HEK293 (cell line): Measurements from ENCODE around the gene SMPX.

Experiments used
- PRDM1 ChIP-seq: fragments of 450-650 bp; formaldehyde crosslinking; IDR thresholded peaks from 2 replicates; pipeline ENCODE4; 2016; ENCODE audit warnings: missing biosample characterization, missing genetic modification characterization
- RBAK ChIP-seq: fragments of 450-650 bp; formaldehyde crosslinking; IDR thresholded peaks from 2 replicates; pipeline ENCODE4 v1.5.1; 2016; ENCODE audit warnings: missing biosample characterization, missing genetic modification characterization
- SP2 ChIP-seq: fragments of 450-650 bp; formaldehyde crosslinking; IDR thresholded peaks from 2 replicates; pipeline ENCODE4 v1.5.1; 2016; ENCODE audit warnings: missing biosample characterization, missing genetic modification characterization
- ZBTB20 ChIP-seq: fragments of 450-650 bp; formaldehyde crosslinking; IDR thresholded peaks from 2 replicates; pipeline ENCODE4 v1.5.1; 2016; ENCODE audit warnings: missing biosample characterization, missing genetic modification characterization
- ZBTB21 ChIP-seq: fragments of 450-650 bp; formaldehyde crosslinking; IDR thresholded peaks from 2 replicates; pipeline ENCODE4 v1.5.1; 2017; ENCODE audit warnings: missing biosample characterization, missing genetic modification characterization
- ZNF184 ChIP-seq: fragments of 450-650 bp; IDR thresholded peaks from 2 replicates; pipeline ENCODE4 v1.5.1; 2018; ENCODE audit warnings: missing biosample characterization, mild to moderate bottlenecking, missing genetic modification characterization
- ZNF707 ChIP-seq: fragments of 450-650 bp; formaldehyde crosslinking; IDR thresholded peaks from 2 replicates; pipeline ENCODE4 v1.5.1; 2016; ENCODE audit warnings: missing biosample characterization, missing genetic modification characterization
- ZNF837 ChIP-seq: fragments of 450-650 bp; formaldehyde crosslinking; IDR thresholded peaks from 2 replicates; pipeline ENCODE4 v1.5.1; 2016; ENCODE audit warnings: missing biosample characterization, missing genetic modification characterization
- TF ChIP-seq, protein P1 (sequence below): fragments of 450-650 bp; formaldehyde crosslinking; IDR thresholded peaks from 2 replicates; pipeline ENCODE4 v1.5.1; 2016; ENCODE audit warnings: missing biosample characterization, missing genetic modification characterization
- TF ChIP-seq, protein P2 (sequence below): fragments of 450-650 bp; formaldehyde crosslinking; IDR thresholded peaks from 2 replicates; pipeline ENCODE4 v1.5.1; 2016; ENCODE audit warnings: missing biosample characterization, missing genetic modification characterization
- TF ChIP-seq, protein P3 (sequence below): fragments of 450-650 bp; formaldehyde crosslinking; IDR thresholded peaks from 2 replicates; pipeline ENCODE4 v1.5.1; 2016; ENCODE audit warnings: missing biosample characterization, missing genetic modification characterization
- TF ChIP-seq, protein P4 (sequence below): fragments of 450-650 bp; formaldehyde crosslinking; IDR thresholded peaks from 2 replicates; pipeline ENCODE4 v1.5.1; 2016; ENCODE audit warnings: missing biosample characterization, missing genetic modification characterization

DNA sequence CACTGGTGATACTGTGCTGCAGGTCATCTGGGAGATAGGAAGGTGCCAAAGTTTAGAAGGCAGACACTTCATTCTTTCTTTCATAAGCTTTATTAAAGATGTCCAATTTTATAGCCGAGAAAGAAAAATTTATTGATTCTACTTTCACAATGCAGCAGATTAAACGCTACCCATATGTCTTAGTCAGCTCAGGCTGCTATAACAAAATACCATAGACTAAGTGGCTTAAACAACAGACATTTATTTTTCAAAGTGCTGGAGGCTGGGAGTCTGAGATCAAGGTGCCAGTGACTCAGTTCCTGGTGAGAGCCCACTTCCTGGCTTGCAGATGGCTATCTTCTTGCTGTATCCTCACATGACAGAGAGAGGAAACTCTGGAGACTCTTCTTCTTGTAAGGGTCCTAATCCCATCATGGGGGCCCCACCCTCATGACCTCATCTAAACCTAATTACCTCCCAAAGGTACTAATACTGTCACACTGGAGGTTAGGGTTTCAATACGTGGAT lies 66.4 kb downstream of the SMPX start:
- TF ChIP-seq, protein P1, sequence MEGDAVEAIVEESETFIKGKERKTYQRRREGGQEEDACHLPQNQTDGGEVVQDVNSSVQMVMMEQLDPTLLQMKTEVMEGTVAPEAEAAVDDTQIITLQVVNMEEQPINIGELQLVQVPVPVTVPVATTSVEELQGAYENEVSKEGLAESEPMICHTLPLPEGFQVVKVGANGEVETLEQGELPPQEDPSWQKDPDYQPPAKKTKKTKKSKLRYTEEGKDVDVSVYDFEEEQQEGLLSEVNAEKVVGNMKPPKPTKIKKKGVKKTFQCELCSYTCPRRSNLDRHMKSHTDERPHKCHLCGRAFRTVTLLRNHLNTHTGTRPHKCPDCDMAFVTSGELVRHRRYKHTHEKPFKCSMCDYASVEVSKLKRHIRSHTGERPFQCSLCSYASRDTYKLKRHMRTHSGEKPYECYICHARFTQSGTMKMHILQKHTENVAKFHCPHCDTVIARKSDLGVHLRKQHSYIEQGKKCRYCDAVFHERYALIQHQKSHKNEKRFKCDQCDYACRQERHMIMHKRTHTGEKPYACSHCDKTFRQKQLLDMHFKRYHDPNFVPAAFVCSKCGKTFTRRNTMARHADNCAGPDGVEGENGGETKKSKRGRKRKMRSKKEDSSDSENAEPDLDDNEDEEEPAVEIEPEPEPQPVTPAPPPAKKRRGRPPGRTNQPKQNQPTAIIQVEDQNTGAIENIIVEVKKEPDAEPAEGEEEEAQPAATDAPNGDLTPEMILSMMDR (tag by site-specific recombination), result no peak
- TF ChIP-seq PRDM1, result no peak
- no peak for TF ChIP-seq RBAK
- no peak for TF ChIP-seq ZBTB20
- no peak for TF ChIP-seq ZBTB21 (tag by site-specific recombination)
- no peak for TF ChIP-seq SP2 (tag by site-specific recombination)
- TF ChIP-seq, protein P2, sequence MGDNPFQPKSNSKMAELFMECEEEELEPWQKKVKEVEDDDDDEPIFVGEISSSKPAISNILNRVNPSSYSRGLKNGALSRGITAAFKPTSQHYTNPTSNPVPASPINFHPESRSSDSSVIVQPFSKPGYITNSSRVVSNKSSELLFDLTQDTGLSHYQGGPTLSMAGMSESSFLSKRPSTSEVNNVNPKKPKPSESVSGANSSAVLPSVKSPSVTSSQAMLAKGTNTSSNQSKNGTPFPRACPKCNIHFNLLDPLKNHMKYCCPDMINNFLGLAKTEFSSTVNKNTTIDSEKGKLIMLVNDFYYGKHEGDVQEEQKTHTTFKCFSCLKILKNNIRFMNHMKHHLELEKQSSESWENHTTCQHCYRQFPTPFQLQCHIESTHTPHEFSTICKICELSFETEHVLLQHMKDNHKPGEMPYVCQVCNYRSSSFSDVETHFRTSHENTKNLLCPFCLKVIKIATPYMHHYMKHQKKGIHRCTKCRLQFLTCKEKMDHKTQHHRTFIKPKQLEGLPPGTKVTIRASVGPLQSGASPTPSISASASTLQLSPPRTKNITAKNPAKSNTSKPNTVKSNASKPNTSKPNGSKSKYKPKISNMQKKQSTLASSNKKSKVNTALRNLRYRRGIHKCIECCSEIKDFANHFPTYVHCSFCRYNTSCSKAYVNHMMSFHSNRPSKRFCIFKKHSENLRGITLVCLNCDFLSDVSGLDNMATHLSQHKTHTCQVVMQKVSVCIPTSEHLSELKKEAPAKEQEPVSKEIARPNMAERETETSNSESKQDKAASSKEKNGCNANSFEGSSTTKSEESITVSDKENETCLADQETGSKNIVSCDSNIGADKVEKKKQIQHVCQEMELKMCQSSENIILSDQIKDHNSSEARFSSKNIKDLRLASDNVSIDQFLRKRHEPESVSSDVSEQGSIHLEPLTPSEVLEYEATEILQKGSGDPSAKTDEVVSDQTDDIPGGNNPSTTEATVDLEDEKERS (tag by site-specific recombination), result no peak
- no peak for TF ChIP-seq ZNF184 (tag by site-specific recombination)
- TF ChIP-seq, protein P3, sequence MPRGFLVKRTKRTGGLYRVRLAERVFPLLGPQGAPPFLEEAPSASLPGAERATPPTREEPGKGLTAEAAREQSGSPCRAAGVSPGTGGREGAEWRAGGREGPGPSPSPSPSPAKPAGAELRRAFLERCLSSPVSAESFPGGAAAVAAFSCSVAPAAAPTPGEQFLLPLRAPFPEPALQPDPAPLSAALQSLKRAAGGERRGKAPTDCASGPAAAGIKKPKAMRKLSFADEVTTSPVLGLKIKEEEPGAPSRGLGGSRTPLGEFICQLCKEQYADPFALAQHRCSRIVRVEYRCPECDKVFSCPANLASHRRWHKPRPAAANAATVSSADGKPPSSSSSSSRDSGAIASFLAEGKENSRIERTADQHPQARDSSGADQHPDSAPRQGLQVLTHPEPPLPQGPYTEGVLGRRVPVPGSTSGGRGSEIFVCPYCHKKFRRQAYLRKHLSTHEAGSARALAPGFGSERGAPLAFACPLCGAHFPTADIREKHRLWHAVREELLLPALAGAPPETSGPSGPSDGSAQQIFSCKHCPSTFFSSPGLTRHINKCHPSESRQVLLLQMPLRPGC (tag by site-specific recombination), result no peak
- TF ChIP-seq ZNF837, result no peak
- no peak for TF ChIP-seq ZNF707 (tag by site-specific recombination)
- TF ChIP-seq, protein P4, sequence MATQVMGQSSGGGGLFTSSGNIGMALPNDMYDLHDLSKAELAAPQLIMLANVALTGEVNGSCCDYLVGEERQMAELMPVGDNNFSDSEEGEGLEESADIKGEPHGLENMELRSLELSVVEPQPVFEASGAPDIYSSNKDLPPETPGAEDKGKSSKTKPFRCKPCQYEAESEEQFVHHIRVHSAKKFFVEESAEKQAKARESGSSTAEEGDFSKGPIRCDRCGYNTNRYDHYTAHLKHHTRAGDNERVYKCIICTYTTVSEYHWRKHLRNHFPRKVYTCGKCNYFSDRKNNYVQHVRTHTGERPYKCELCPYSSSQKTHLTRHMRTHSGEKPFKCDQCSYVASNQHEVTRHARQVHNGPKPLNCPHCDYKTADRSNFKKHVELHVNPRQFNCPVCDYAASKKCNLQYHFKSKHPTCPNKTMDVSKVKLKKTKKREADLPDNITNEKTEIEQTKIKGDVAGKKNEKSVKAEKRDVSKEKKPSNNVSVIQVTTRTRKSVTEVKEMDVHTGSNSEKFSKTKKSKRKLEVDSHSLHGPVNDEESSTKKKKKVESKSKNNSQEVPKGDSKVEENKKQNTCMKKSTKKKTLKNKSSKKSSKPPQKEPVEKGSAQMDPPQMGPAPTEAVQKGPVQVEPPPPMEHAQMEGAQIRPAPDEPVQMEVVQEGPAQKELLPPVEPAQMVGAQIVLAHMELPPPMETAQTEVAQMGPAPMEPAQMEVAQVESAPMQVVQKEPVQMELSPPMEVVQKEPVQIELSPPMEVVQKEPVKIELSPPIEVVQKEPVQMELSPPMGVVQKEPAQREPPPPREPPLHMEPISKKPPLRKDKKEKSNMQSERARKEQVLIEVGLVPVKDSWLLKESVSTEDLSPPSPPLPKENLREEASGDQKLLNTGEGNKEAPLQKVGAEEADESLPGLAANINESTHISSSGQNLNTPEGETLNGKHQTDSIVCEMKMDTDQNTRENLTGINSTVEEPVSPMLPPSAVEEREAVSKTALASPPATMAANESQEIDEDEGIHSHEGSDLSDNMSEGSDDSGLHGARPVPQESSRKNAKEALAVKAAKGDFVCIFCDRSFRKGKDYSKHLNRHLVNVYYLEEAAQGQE (tag by site-specific recombination), result no peak
